HEK293T (cell line): Measurements from ENCODE around the gene USB1.

ENCODE experiments used
- CTCF ChIA-PET: fragments of 350-600 bp; formaldehyde crosslinking; extraction: SDS; loops from one replicate; lab custom pipeline; 2021; ENCODE audit warnings: antibody characterized with exemption, inconsistent platforms; lab: Yijun Ruan, JAX
- POLR2A ChIA-PET: fragments of 350-600 bp; formaldehyde crosslinking; extraction: SDS; loops from one replicate; lab custom pipeline; 2020; ENCODE audit warnings: antibody characterized with exemption, inconsistent platforms; lab: Yijun Ruan, JAX
- DNase-seq: peaks from one replicate; pipeline ENCODE4 v3.0.0; 2012; ENCODE audit warnings: mixed read lengths; ENCODE audit errors: extremely low spot score
- ARNT ChIP-seq: fragments of 450-650 bp; IDR thresholded peaks from 2 replicates; pipeline ENCODE4 v1.6.1; 2017; ENCODE audit warnings: mild to moderate bottlenecking
- BHLHE40 ChIP-seq: fragments of 450-650 bp; IDR thresholded peaks from 2 replicates; pipeline ENCODE4 v1.6.1; 2016; ENCODE audit warnings: mild to moderate bottlenecking, moderate library complexity, borderline replicate concordance
- CTBP1 ChIP-seq: fragments of 450-650 bp; IDR thresholded peaks from 2 replicates; pipeline ENCODE4 v1.6.1; 2016; ENCODE audit warnings: borderline replicate concordance
- ELF4 ChIP-seq: fragments of 450-650 bp; IDR thresholded peaks from 2 replicates; pipeline ENCODE4 v1.6.1; 2017; ENCODE audit warnings: antibody characterized with exemption
- FOXA1 ChIP-seq: fragments of 450-650 bp; IDR thresholded peaks from 2 replicates; pipeline ENCODE4 v1.6.1; 2016; ENCODE audit warnings: mild to moderate bottlenecking
- FOXK2 ChIP-seq: fragments of 450-650 bp; IDR thresholded peaks from 2 replicates; pipeline ENCODE4 v1.6.1; 2016; ENCODE audit warnings: mild to moderate bottlenecking
- FOXM1 ChIP-seq: fragments of 450-650 bp; IDR thresholded peaks from 2 replicates; pipeline ENCODE4 v1.6.1; 2017; ENCODE audit warnings: mild to moderate bottlenecking, borderline replicate concordance
- HDGF ChIP-seq: fragments of 450-650 bp; IDR thresholded peaks from 2 replicates; pipeline ENCODE4 v1.6.1; 2017; ENCODE audit warnings: antibody characterized with exemption, borderline replicate concordance
- L3MBTL2 ChIP-seq: fragments of 450-650 bp; conservative IDR thresholded peaks from 2 replicates; pipeline ENCODE4 v1.6.1; 2016; ENCODE audit warnings: mild to moderate bottlenecking
- LEF1 ChIP-seq: fragments of 450-650 bp; IDR thresholded peaks from 2 replicates; pipeline ENCODE4 v1.6.1; 2017; ENCODE audit warnings: mild to moderate bottlenecking, borderline replicate concordance
- NFRKB ChIP-seq: fragments of 450-650 bp; IDR thresholded peaks from 2 replicates; pipeline ENCODE4 v1.6.1; 2016; ENCODE audit warnings: mild to moderate bottlenecking, moderate library complexity
- SP1 ChIP-seq: fragments of 450-650 bp; IDR thresholded peaks from 2 replicates; pipeline ENCODE4 v1.6.1; 2017
- SUZ12 ChIP-seq: fragments of 450-650 bp; IDR thresholded peaks from 2 replicates; pipeline ENCODE4 v1.6.1; 2016; ENCODE audit warnings: mild to moderate bottlenecking
- TARDBP ChIP-seq: fragments of 450-650 bp; IDR thresholded peaks from 2 replicates; pipeline ENCODE4 v1.6.1; 2016
- ZNF384 ChIP-seq: fragments of 450-650 bp; IDR thresholded peaks from 2 replicates; pipeline ENCODE4 v1.6.1; 2016
- TF ChIP-seq, protein P1 (sequence below): fragments of 450-650 bp; IDR thresholded peaks from 2 replicates; pipeline ENCODE4 v1.6.1; 2016

USB1 gene

DNA sequence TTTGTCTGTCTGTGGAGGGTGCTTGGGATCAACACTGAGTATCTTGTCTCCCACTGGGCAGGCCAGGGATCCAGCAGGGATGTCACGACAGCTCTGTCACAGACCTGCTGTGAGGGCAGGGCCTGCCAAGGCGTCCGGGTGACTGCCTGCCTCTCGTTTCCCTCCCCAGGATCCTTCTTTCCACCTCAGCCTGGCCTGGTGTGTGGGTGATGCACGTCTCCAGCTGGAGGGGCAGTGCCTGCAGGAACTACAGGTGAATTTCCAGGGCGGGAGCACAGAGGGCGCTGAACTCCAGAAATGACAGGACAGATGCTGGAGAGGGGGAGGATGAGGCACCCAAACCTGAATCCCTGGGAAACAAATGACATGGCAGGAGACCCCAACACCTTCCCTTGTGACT lies 17.6 kb downstream of the USB1 start:
- ChIA-PET CTCF (interaction anchor here (0.7 to 1.1 kb wide), 3 partner anchors 9 to 90 kb away, joined by 3 read pairs; no protein-coding TSS in a partner anchor), POLR2A (no interaction called here)
- TF ChIP-seq SP1 (no peak), FOXK2 (no peak), TARDBP (no peak), LEF1 (no peak)
- TF ChIP-seq, protein P1, sequence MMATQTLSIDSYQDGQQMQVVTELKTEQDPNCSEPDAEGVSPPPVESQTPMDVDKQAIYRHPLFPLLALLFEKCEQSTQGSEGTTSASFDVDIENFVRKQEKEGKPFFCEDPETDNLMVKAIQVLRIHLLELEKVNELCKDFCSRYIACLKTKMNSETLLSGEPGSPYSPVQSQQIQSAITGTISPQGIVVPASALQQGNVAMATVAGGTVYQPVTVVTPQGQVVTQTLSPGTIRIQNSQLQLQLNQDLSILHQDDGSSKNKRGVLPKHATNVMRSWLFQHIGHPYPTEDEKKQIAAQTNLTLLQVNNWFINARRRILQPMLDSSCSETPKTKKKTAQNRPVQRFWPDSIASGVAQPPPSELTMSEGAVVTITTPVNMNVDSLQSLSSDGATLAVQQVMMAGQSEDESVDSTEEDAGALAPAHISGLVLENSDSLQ, result no peak
- no peak for DNase-seq

DNA sequence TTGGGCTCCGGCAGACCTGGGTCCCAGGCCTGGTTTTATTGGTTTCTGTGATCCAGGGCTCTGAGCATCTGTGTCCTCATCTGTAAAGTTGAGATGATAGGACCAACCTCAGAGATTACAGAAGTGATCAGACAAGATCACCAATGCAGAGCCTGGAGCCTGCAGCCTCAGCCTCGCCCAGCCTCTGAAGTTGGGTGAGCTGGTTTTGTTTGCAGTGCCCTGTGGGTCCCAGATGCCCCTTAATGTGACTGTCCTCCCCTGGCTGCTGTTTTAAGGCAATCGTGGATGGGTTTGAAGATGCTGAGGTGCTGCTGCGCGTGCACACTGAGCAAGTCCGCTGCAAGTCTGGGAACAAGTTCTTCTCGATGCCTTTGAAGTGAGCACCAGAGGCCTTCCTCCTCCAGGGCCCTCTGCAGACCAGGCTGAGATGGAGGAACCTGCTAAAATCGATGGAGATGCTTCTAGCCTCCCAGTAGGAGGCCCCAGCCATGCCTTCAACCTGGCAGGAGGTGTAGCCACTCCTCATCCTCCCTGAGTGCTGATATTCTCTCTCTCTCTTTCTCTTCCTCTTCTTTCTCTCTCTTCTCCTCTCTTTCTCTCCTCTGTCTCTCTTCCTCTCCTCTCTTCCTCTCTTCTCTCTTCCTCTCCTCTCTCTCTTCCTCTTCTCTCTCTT lies 18.8 kb downstream of the USB1 start:
- ChIA-PET POLR2A (no interaction called here), CTCF (interaction anchor here (1.0 to 1.1 kb wide), 2 partner anchors 10 to 89 kb away, joined by 3 read pairs; no protein-coding TSS in a partner anchor)
- TF ChIP-seq L3MBTL2, result no peak
- no peak for DNase-seq

DNA sequence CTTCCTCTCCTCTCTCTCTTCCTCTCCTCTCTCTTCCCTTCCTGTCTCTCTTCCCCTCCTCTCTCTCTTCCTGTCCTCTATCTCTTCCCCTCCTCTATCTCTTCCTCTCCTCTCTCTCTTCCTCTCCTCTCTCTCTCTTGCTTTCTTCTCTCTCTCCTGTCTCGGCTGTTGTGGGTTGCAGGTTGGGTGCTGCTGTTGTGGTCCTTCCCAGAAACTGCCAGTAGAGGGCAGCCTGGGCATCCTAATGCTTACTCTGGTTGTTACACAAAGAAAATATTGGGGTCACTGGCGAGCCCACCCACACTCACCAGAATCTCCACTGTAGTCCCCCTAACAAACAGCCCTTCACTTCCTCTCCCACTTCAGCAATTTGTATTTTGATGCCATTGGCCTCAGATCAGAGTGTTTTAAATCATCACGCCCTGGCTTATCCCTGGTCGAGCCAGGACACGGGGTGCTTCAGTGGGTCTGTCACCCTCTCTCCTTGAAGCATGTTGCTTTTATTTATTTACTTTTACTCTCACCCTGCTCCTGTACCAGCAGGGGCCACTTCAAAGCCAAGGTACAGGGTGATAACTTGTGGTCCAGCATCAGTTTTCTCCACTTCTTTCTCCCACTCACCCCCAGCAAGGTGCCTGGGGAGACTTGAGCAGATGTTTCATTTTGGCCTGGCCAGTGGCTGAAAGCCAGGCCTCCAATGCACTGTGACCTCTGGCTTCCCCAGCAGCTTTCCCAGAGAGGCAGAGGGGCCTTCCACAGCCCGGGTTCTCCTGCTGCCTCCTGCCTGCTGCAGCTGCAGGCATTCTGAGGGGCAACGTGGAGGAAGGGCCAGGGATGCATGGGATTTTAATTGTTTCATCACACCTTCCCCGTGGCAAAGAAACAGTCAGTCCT lies 19.7 kb downstream of the USB1 start:
- TF ChIP-seq TARDBP (no peak), FOXA1 (no peak), ELF4 (no peak), BHLHE40 (no peak), L3MBTL2 (no peak), SP1 (no peak), CTBP1 (no peak), SUZ12 (no peak), FOXK2 (no peak), NFRKB (no peak), ARNT (no peak), ZNF384 (no peak), FOXM1 (no peak), LEF1 (no peak), HDGF (no peak)
- TF ChIP-seq, protein P1, result no peak
- peak; percentile 61 for DNase-seq
- CTCF ChIA-PET, result no interaction called here
- POLR2A ChIA-PET, result no interaction called here

DNA sequence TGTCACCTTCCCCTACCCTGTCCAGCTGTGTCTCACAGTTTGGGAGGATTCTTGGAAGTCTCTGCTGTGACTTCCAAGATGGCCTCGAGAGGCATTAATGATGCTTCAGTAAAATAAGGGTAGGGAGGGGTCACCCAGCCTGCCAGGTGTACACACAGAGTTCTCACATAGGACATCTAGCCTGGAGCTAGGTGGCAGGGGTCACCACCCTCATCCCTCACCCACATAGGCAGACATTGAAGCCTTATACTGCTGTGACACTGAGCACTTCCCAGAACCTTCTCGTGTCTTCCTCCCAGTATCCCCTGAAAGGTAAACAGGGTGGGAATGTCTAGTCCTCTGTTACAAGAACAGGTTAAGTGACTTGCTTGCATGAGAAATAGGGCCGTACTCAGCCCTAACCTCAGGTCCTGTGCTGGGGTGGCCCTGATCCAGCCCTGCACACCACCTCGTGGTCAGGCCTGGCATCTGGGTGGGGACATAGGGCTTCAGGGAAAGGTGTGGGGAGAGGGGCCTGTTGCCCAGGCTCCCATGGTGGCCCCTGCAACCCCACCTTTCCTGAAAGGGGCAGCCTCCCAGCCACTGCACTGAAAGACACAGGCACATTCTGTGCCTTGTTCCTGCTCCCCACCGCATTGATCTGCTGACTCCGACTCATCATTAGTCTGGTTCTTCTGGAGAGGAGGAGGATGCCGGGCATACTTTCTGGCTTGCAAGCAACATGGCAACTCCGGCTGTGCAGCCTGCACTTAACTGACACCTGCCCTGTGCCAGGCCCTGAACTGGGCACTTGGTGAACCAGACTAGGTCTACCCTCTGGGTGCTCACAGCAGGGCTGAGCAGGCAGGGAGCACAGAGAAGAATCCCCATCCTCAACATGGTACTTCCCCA lies 20.7 kb downstream of the USB1 start:
- no peak for DNase-seq

More for the DNA sequence above, 20.7 kb downstream of the USB1 start:
- ChIA-PET CTCF (interaction anchor here (0.6 kb wide), 1 partner anchor 100 kb away, joined by 5 read pairs; no protein-coding TSS in a partner anchor), POLR2A (interaction anchor here (0.6 kb wide), 1 partner anchor 100 kb away, joined by 4 read pairs; no protein-coding TSS in a partner anchor)
- TF ChIP-seq, protein P1, result no peak
- TF ChIP-seq FOXM1 (no peak), FOXK2 (no peak), NFRKB (no peak), ZNF384 (no peak), CTBP1 (no peak), SP1 (no peak), FOXA1 (no peak), LEF1 (no peak), HDGF (no peak), ELF4 (no peak), BHLHE40 (no peak), TARDBP (no peak), SUZ12 (no peak), ARNT (no peak)
